SH-SY5Y (cell line): Measurements from ENCODE around the gene MSI2.

Experiments used
- GATA2 ChIP-seq: IDR thresholded peaks from 2 replicates; pipeline ENCODE4 v1.6.1; 2011; ENCODE audit warnings: mild to moderate bottlenecking, low read depth, low read length
- GATA3 ChIP-seq: IDR thresholded peaks from 2 replicates; pipeline ENCODE4 v1.6.1; 2011; ENCODE audit warnings: low read depth, mild to moderate bottlenecking, low read length, moderate library complexity

DNA sequence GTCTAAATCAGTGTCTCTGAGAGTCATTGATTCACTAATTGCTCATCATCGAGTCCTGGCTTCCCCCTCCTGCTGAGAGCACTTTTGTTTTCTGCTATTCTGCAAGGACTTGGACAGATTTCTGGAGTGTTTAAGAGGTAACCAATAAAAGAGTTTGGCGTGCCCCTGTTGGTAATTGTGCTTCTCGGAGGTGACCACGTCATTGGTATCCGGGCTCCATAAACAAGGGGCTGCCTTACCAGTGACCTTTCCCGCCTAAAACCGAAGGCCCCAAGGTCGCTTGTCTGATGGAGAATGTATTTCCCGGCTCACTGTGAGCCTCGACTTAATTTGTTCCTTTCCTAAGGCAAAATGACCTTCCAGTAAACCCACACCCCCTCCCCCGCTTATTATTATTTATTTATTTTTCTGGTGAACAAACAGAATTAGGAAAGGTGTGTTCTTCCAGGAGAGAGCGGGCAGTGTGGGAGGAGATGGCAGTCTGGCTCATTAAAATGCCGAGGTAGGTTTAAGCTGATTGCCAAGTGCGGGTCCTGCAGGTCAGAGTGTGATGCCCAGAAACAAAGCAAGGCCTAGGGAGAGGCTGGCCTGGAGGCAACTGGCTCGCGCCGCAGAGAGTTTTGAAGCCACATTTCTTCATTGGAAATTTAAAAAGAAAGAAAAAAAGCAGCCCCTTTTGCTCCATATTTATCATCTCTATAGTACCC, 30.2 kb downstream of the MSI2 start:
- TF ChIP-seq GATA2 (no peak), GATA3 (no peak)
